OCI-LY7 (cell line): Measurements from ENCODE around the gene THAP11. TPM values are rescaled to one million over a fixed set of nuclear protein-coding genes. Genes with fewer than 3 reads are reported as not detected.
A peak's percentile ranks its signal among the peaks of the same experiment; 100 is the strongest.

ENCODE experiments used
- BruUV-seq: library from RNA; stranded (reverse); fragments of 400-500 nt; replicated peaks from 2 replicates; lab custom pipeline; 2021; lab: Mats Ljungman, UMichigan
- CTCF ChIA-PET: fragments of 300-600 bp; sonication (Branson Sonifier 250); formaldehyde crosslinking; loops from one replicate; lab custom pipeline; 2022; ENCODE audit warnings: antibody characterized with exemption; ENCODE audit not compliant: unreplicated experiment; lab: Charles Lee
- POLR2A ChIA-PET: fragments of 300-600 bp; sonication (Branson Sonifier 250); formaldehyde crosslinking; loops from one replicate; lab custom pipeline; 2022; ENCODE audit warnings: antibody characterized with exemption; lab: Charles Lee
- DNase-seq: peaks from one replicate; pipeline ENCODE4 v3.0.0-alpha.2; 2015; ENCODE audit warnings: low spot score
- H2AFZ ChIP-seq: fragments of 200-600 bp; sonication (generic), shearing (Covaris generic); 2 replicates; pipeline ENCODE4 v1.6.1; 2014; ENCODE audit warnings: mild to moderate bottlenecking, antibody characterized with exemption, low read length, moderate library complexity
- H3K27ac ChIP-seq: fragments of 200-600 bp; sonication (generic); 2 replicates; pipeline ENCODE4 v1.5.1; 2014; ENCODE audit warnings: mixed run types, low read depth, mild to moderate bottlenecking, moderate library complexity, low read length, inconsistent platforms; ENCODE audit not compliant: poor library complexity, severe bottlenecking
- H3K36me3 ChIP-seq: fragments of 200-600 bp; sonication (generic); 2 replicates; pipeline ENCODE4 v1.6.1; 2014; ENCODE audit warnings: mild to moderate bottlenecking, antibody characterized with exemption, low read length, moderate library complexity, mixed read lengths; ENCODE audit not compliant: insufficient read depth
- H3K4me1 ChIP-seq: fragments of 200-600 bp; sonication (generic); 2 replicates; pipeline ENCODE4 v1.5.1; 2014; ENCODE audit warnings: mild to moderate bottlenecking, low read length; ENCODE audit not compliant: insufficient read depth, poor library complexity, severe bottlenecking
- H3K4me2 ChIP-seq: fragments of 200-600 bp; sonication (generic); 2 replicates; pipeline ENCODE4 v1.6.1; 2014; ENCODE audit warnings: mild to moderate bottlenecking, low read length
- H3K4me3 ChIP-seq: fragments of 200-600 bp; sonication (generic); 2 replicates; pipeline ENCODE4 v1.5.1; 2014; ENCODE audit warnings: mild to moderate bottlenecking, low read depth, low read length; ENCODE audit not compliant: poor library complexity, severe bottlenecking
- H3K79me2 ChIP-seq: fragments of 200-600 bp; sonication (generic); 2 replicates; pipeline ENCODE4 v1.6.1; 2016; ENCODE audit warnings: low read depth, mild to moderate bottlenecking, low read length, moderate library complexity, mixed read lengths; ENCODE audit not compliant: insufficient read depth
- H3K9me2 ChIP-seq: fragments of 200-600 bp; sonication (generic); 2 replicates; pipeline ENCODE4 v1.6.1; 2016; ENCODE audit warnings: mild to moderate bottlenecking, low read length, mixed read lengths; ENCODE audit not compliant: insufficient read depth
- H3K9me3 ChIP-seq: fragments of 200-600 bp; sonication (generic); 2 replicates; pipeline ENCODE4 v1.6.1; 2014; ENCODE audit warnings: mild to moderate bottlenecking, mixed run types, low read length, mixed read lengths
- H4K20me1 ChIP-seq: fragments of 200-600 bp; sonication (generic); 2 replicates; pipeline ENCODE4 v1.6.1; 2014; ENCODE audit warnings: mild to moderate bottlenecking, antibody characterized with exemption, low read length, moderate library complexity, mixed read lengths; ENCODE audit not compliant: insufficient read depth
- EZH2phosphoT487 ChIP-seq: fragments of 200-600 bp; sonication (generic); IDR thresholded peaks from 2 replicates; pipeline ENCODE4 v1.6.1; 2018; ENCODE audit warnings: low read depth, borderline replicate concordance, mild to moderate bottlenecking, mixed run types, antibody characterized with exemption, low read length, moderate library complexity, mixed read lengths
- intact Hi-C: fragments of 100-400 bp; cut with micrococcal nuclease; formaldehyde crosslinking; loops from one replicate; pipeline ENCODE4 v1.10.0; 2022; ENCODE audit not compliant: unreplicated experiment
- small RNA-seq: library from RNA; depleted of rRNA; stranded (forward); fragments of <200 nt; gene quantifications from one replicate; pipeline ENCODE3, GENCODE V24; 2014
- total RNA-seq, 2 experiments: library from RNA; depleted of rRNA in 1 of 2; stranded (reverse); fragments of >200 nt in 1 of 2; shearing (Covaris generic) in 1 of 2; gene quantifications; 2 replicates each; pipeline ENCODE4 v1.2.3, GENCODE V29; 2014 to 2022
- TF ChIP-seq, protein P1 (sequence below): fragments of 200-600 bp; sonication (generic); conservative IDR thresholded peaks from 2 replicates; pipeline ENCODE4 v1.5.1; 2014; ENCODE audit warnings: mild to moderate bottlenecking, antibody characterized with exemption, low read length, moderate library complexity, mixed read lengths

THAP11 gene
- total RNA-seq, 2 experiments from 2014 or later = 39.5 to 66.3 TPM

DNA sequence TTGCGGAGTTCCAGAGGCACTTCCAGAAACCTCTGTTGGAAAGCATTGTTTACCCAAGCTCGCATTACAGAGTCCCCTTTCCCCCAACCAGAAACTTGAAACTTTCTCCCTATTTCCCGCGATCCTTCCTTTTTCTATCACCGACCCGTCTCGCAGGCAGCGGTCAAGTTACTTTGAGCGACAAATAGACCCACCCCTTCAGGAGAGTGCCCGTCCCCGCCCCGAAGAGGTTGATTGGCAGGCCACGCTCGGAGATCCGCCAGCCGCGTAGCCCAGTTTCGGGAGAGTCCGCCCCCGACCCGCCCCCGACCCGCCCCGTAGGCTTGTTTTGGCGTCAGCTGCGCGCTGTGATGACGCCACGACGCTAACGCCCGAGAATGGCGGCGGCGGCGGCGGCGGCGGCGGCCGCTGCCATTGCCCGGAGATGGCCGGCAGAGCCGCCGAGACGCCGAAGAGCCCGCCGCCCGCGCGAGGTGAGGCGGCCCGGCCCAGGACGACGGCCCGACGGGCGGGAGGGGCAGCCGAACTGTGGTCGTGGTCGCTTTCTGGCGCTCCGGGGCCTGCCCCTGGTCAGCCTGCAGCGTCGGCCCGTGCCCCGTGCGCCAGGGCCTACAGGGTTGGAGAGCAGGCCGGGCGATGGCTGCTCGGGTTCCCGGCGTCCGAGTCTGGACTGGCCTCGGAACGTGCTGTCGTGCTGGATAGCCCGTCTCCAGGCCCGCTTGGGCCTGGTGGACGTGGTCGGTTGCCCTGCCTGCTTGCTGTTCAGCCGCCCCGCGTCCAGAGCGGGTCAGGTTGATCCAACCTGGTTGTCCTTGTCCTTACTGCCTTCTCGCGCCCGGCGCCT is 51.0 kb downstream of the THAP11 start, which contains the start of gene PSKH1:
TSS of gene PSKH1 (plus strand) at position 356 of the 844 bp plus-strand sequence. CDS start 15,496 bp downstream, outside the sequence.
- intact Hi-C loops = no loop called here
- Histone ChIP-seq H3K9me2 (no peaks in the 10 kb centered on the region), H3K36me3 (no peaks in the 10 kb centered on the region), H3K4me2 (peak within 1 kb of the TSS; percentile 94), H3K27ac (peak within 1 kb of the TSS; percentile 24), H3K4me1 (peaks cover 15% of the 10 kb centered on the region), H3K9me3 (no peaks in the 10 kb centered on the region), H3K4me3 (peak within 1 kb of the TSS; percentile 99), H4K20me1 (no peaks in the 10 kb centered on the region), H2AFZ (peak within 1 kb of the TSS; percentile 97), H3K79me2 (peaks cover 15% of the 10 kb centered on the region; the same call in 1 of the 2 replicates)
- TF ChIP-seq EZH2phosphoT487 = no peak
- TF ChIP-seq, protein P1, sequence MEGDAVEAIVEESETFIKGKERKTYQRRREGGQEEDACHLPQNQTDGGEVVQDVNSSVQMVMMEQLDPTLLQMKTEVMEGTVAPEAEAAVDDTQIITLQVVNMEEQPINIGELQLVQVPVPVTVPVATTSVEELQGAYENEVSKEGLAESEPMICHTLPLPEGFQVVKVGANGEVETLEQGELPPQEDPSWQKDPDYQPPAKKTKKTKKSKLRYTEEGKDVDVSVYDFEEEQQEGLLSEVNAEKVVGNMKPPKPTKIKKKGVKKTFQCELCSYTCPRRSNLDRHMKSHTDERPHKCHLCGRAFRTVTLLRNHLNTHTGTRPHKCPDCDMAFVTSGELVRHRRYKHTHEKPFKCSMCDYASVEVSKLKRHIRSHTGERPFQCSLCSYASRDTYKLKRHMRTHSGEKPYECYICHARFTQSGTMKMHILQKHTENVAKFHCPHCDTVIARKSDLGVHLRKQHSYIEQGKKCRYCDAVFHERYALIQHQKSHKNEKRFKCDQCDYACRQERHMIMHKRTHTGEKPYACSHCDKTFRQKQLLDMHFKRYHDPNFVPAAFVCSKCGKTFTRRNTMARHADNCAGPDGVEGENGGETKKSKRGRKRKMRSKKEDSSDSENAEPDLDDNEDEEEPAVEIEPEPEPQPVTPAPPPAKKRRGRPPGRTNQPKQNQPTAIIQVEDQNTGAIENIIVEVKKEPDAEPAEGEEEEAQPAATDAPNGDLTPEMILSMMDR = no peak
- ChIA-PET POLR2A (interaction anchor here (1.0 to 1.5 kb wide), 2 partner anchors 129 to 169 kb away, joined by 3 read pairs; partner anchors contain the start of genes DDX28 and DUS2), CTCF (interaction anchor here (0.6 kb wide), 1 partner anchor 69 kb away, joined by 3 read pairs; no protein-coding TSS in a partner anchor)
- peak; percentile 96 for DNase-seq
- BruUV-seq = no TSS peak

Small RNA genes lying within 50 kb of the gene (small RNA-seq; reads per million reads assigned to genes)
- gene AC040162.2 (0.31 reads per million), gene NRN1L (not detected)

Other genes starting within 250 kb of the THAP11 start
- 98.0 and 114 TPM in 2 replicates for gene CARMIL2, start 197.2 kb upstream of the THAP11 start, total RNA-seq (2014; rRNA removed; shearing (Covaris generic))
- gene CARMIL2, start 197.2 kb upstream of the THAP11 start, total RNA-seq (2022) = 200 and 202 TPM in 2 replicates
- gene ACD, start 182.1 kb upstream of the THAP11 start, total RNA-seq (2014; rRNA removed; shearing (Covaris generic)) = 33.7 and 41.7 TPM in 2 replicates
- 45.4 and 50.2 TPM in 2 replicates for gene ACD, start 182.1 kb upstream of the THAP11 start, total RNA-seq (2022)
- gene PARD6A, start 181.4 kb upstream of the THAP11 start, total RNA-seq (2014; rRNA removed; shearing (Covaris generic)) = 12.3 and 23.3 TPM in 2 replicates
- gene PARD6A, start 181.4 kb upstream of the THAP11 start, total RNA-seq (2022) = 10.5 and 14.0 TPM in 2 replicates
- gene ENKD1, start 175.6 kb upstream of the THAP11 start, total RNA-seq (2014; rRNA removed; shearing (Covaris generic)) = 15.7 and 18.3 TPM in 2 replicates
- 8.1 and 8.4 TPM in 2 replicates for gene ENKD1, start 175.6 kb upstream of the THAP11 start, total RNA-seq (2022)
- 4.7 and 8.5 TPM in 2 replicates for gene C16orf86, start 175.5 kb upstream of the THAP11 start, total RNA-seq (2014; rRNA removed; shearing (Covaris generic))
- gene C16orf86, start 175.5 kb upstream of the THAP11 start, total RNA-seq (2022) = 6.8 and 7.8 TPM in 2 replicates
- 13.2 and 16.2 TPM in 2 replicates for gene GFOD2, start 123.0 kb upstream of the THAP11 start, total RNA-seq (2014; rRNA removed; shearing (Covaris generic))
- gene GFOD2, start 123.0 kb upstream of the THAP11 start, total RNA-seq (2022) = 18.0 and 18.5 TPM in 2 replicates
- gene RANBP10, start 35.8 kb upstream of the THAP11 start, total RNA-seq (2014; rRNA removed; shearing (Covaris generic)) = 6.7 and 12.3 TPM in 2 replicates
- gene RANBP10, start 35.8 kb upstream of the THAP11 start, total RNA-seq (2022) = 20.0 and 21.4 TPM in 2 replicates
- 0.28 and 0.76 TPM in 2 replicates for gene TSNAXIP1, start 35.4 kb upstream of the THAP11 start, total RNA-seq (2014; rRNA removed; shearing (Covaris generic))
- gene TSNAXIP1, start 35.4 kb upstream of the THAP11 start, total RNA-seq (2022) = 0.68 and 0.91 TPM in 2 replicates
- gene NUTF2, start 4.6 kb downstream of the THAP11 start, total RNA-seq (2014; rRNA removed; shearing (Covaris generic)) = 168 and 187 TPM in 2 replicates
- gene NUTF2, start 4.6 kb downstream of the THAP11 start, total RNA-seq (2022) = 143 and 144 TPM in 2 replicates
- 74.7 and 85.3 TPM in 2 replicates for gene CENPT, start 5.4 kb downstream of the THAP11 start, total RNA-seq (2014; rRNA removed; shearing (Covaris generic))
- 48.9 and 55.4 TPM in 2 replicates for gene CENPT, start 5.4 kb downstream of the THAP11 start, total RNA-seq (2022)
- 58.4 and 89.6 TPM in 2 replicates for gene EDC4, start 30.7 kb downstream of the THAP11 start, total RNA-seq (2014; rRNA removed; shearing (Covaris generic))
- gene EDC4, start 30.7 kb downstream of the THAP11 start, total RNA-seq (2022) = 86.6 and 100 TPM in 2 replicates
- 0.66 and 1.7 TPM in 2 replicates for gene NRN1L, start 42.6 kb downstream of the THAP11 start, total RNA-seq (2014; rRNA removed; shearing (Covaris generic))
- 0.80 and 1.2 TPM in 2 replicates for gene NRN1L, start 42.6 kb downstream of the THAP11 start, total RNA-seq (2022)
- 9.7 and 10.4 TPM in 2 replicates for gene PSKH1, start 50.9 kb downstream of the THAP11 start, total RNA-seq (2014; rRNA removed; shearing (Covaris generic))
- 23.8 and 27.1 TPM in 2 replicates for gene PSKH1, start 50.9 kb downstream of the THAP11 start, total RNA-seq (2022)
- gene CTRL, start 89.5 kb downstream of the THAP11 start, total RNA-seq (2014; rRNA removed; shearing (Covaris generic)) = 5.9 and 9.6 TPM in 2 replicates
- 4.0 and 5.1 TPM in 2 replicates for gene CTRL, start 89.5 kb downstream of the THAP11 start, total RNA-seq (2022)
- 179 and 227 TPM in 2 replicates for gene PSMB10, start 94.5 kb downstream of the THAP11 start, total RNA-seq (2014; rRNA removed; shearing (Covaris generic))
- gene PSMB10, start 94.5 kb downstream of the THAP11 start, total RNA-seq (2022) = 89.9 and 98.2 TPM in 2 replicates
- 4.1 and 4.4 TPM in 2 replicates for gene LCAT, start 101.8 kb downstream of the THAP11 start, total RNA-seq (2014; rRNA removed; shearing (Covaris generic))
- 9.8 and 10.8 TPM in 2 replicates for gene LCAT, start 101.8 kb downstream of the THAP11 start, total RNA-seq (2022)
- gene SLC12A4, start 126.3 kb downstream of the THAP11 start, total RNA-seq (2014; rRNA removed; shearing (Covaris generic)) = 8.3 and 10.0 TPM in 2 replicates
- 16.7 and 22.5 TPM in 2 replicates for gene SLC12A4, start 126.3 kb downstream of the THAP11 start, total RNA-seq (2022)
- gene DPEP3, start 138.2 kb downstream of the THAP11 start, total RNA-seq (2014; rRNA removed; shearing (Covaris generic)) = not detected in 2 replicates
- not detected in 2 replicates for gene DPEP3, start 138.2 kb downstream of the THAP11 start, total RNA-seq (2022)
- gene DPEP2, start 157.2 kb downstream of the THAP11 start, total RNA-seq (2014; rRNA removed; shearing (Covaris generic)) = 0.13 and 0.22 TPM in 2 replicates
- 0.23 and 0.37 TPM in 2 replicates for gene DPEP2, start 157.2 kb downstream of the THAP11 start, total RNA-seq (2022)
- gene DPEP2NB, start 173.6 kb downstream of the THAP11 start, total RNA-seq (2014; rRNA removed; shearing (Covaris generic)) = 0.72 TPM in 1 of 2 replicates, not detected in the other
- not detected in 2 replicates for gene DPEP2NB, start 173.6 kb downstream of the THAP11 start, total RNA-seq (2022)
- gene DDX28, start 180.9 kb downstream of the THAP11 start, total RNA-seq (2014; rRNA removed; shearing (Covaris generic)) = 27.9 and 31.4 TPM in 2 replicates
- 16.9 and 18.1 TPM in 2 replicates for gene DDX28, start 180.9 kb downstream of the THAP11 start, total RNA-seq (2022)
- 19.9 and 20.7 TPM in 2 replicates for gene DUS2, start 181.0 kb downstream of the THAP11 start, total RNA-seq (2014; rRNA removed; shearing (Covaris generic))
- 32.4 and 34.7 TPM in 2 replicates for gene DUS2, start 181.0 kb downstream of the THAP11 start, total RNA-seq (2022)
- 60.9 and 73.4 TPM in 2 replicates for gene NFATC3, start 243.1 kb downstream of the THAP11 start, total RNA-seq (2014; rRNA removed; shearing (Covaris generic))
- gene NFATC3, start 243.1 kb downstream of the THAP11 start, total RNA-seq (2022) = 76.0 and 91.7 TPM in 2 replicates